HG03097 (cell line): ENCODE measurements around the gene CCDC171.
"Not testable (repeated sequence)": the region's sequence is repeated elsewhere in the genome, so short reads cannot be mapped to it uniquely, and the experiment has no call there.

Source experiments
- ATAC-seq: cut with Tn5 transposase; IDR thresholded peaks from one replicate; pipeline ENCODE4 v1.9.1; 2021; ENCODE audit not compliant: unreplicated experiment, low FRiP score

The CCDC171 gene

GRCh38 chr9:15670894-15671293 lies 118.1 kb downstream of the CCDC171 start:
- ATAC-seq = peak; percentile 97

DNA sequence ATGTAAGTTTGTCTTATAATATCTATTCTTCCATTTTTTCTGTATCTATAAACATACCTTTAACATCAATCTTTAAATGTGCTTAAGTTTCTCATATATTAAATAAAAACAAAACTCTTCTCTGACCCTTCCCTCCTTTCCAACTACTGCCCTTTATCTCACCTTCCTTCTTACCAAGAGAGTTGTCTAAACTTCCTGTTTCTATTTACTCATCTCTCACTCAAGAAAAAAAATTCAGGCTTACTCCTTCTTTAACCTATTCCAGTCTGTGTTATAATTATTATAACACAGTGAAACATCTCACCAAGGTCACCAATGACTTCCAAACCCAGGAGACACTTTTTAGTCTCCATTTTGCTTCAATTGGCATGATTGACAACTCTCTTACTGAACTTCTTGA lies 140.9 kb downstream of the CCDC171 start:
- no peak for ATAC-seq

DNA sequence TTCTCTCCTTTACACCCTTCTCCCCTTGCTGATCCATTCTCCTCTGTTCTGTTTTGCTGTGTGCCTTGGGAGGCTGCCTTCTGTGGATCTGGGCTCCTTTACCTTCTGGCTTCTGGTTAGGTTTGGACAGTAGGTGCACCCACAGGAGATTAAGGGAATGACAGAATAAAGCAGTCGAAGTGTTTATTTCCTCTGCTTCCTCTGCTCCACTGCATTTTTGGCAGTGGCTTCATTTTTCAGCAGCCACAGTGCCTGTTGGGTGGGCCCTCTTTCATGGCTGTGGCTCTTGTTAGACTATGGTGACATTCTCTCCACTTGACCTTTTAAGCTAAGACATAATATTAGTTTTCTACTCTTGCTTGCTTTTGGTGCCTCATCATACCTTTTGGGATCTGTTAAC lies 144.1 kb downstream of the CCDC171 start:
- no peak for ATAC-seq

DNA sequence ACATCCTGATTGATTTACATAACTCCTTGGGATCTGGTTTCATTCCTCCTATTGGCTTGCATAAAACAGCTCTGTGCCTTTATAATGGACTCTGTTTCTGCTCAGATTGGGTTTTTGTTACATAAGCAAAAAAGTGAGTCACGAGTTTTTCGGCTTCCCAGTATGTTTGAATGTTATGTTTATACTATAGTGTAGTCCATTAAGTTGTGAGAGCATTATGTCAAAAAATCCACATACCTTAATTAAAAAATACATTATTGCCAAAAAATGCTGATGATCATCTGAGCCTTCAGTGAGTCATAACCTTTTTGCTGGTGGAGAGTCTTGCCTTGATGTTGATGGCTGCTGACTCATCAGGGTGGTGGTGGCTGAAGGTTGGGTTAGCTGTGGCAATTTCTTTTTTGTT lies 144.6 kb downstream of the CCDC171 start:
- ATAC-seq = no peak

DNA sequence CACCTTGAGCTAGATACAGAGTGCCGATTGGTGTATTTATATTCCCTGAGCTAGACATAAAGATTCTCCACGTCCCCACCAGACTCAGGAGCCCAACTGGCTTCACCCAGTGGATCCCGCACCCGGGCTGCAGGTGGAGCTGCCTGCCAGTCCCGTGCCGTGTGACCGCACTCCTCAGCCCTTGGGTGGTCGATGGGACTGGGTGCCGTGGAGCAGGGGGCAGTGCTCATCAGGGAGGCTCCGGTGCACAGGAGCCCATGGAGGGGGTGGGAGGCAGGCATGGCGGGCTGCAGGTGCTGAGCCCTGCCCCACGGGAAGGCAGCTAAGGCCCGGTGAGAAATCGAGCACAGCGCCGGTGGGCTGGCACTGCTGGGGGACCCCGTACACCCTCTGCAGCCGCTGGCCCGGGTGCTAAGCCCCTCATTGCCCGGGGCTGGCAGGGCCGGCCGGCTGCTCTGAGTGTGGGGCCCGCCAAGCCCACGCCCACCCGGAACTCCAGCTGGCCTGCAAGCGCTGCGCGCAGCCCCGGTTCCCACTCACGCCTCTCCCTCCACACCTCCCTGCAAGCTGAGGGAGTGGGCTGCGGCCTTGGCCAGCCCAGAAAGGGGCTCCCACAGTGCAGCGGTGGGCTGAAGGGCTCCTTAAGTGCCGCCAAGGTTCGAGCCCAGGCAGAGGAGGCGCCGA lies 147.2 kb downstream of the CCDC171 start:
- ATAC-seq = not testable (repeated sequence)

DNA sequence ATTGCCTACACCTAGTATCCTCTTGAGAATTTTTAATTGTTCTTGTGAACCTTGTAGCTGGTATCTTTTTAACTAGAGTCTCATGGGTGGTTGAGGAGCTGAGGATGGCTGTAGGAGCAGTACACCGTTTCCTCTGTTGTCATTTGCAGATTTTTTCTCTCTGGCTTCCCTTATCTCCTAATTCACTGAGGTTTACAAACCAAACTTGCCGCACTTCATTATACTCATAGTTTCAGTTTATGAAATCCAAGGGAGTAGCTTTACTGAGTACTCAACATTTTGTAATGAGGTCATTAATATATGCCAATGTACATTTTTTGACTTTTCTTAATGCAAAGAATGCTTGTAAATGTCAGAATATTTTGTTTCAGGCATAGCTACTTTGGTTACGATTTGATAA lies 154.2 kb downstream of the CCDC171 start:
- ATAC-seq = no peak

- ATAC-seq = no peak
These were observed 158.7 kb downstream of the CCDC171 start for GRCh38 chr9:15711531-15711930.

- ATAC-seq = no peak
These were observed 159.1 kb downstream of the CCDC171 start for GRCh38 chr9:15711931-15712330.

GRCh38 chr9:15714746-15715145 lies 161.9 kb downstream of the CCDC171 start:
- no peak for ATAC-seq

DNA sequence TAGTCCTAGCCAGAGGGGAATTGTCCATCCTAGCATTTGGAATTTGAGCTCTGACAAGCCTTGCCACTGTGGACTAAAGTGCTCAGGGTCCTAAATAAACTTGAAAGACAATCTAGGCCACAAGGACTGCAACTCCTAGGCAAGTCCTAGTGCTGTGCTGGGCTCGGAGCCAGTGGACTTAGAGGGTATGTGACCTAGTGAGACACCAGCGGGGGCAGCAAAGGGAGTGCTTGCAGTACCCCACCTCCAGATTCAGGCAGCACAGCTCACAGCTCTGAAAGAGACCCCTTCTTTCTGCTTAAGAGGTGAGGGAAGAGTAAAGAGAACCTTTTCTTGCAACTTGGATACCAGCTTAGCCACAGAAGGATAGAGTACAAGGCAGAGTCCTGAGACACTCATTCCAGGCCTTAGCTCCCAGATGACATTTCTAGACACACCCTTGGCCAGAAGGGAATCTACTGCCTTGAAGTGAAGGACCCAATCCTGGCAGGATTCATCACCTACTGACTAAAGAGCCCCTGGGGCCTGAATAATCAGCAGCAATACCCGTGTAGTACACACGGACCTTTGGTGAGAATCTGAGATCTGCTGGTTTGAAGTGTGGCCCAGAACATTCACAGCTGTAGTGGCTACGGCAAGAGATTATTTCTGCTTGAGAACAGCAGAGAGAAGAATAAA lies 164.6 kb downstream of the CCDC171 start:
- ATAC-seq = no peak

DNA sequence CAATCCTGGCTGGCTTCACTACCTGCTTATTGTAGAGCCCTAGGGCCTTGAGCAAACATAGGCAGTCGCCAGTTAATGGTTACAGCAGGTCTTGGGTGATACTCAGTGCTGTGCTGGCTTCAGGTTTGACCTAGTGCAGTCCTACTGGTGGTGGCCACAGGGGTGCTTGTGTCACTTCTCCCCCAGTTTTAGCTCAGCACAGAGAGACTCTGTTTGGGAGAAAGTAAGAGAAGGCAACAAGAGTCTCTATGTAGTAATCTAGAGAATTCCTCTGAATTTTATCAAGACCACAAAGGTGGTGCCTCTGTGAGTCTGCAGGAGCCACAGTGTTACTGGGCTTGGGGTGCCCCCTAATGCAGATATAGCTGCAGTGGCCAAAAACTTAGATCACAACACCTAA lies 165.6 kb downstream of the CCDC171 start:
- no peak for ATAC-seq

DNA sequence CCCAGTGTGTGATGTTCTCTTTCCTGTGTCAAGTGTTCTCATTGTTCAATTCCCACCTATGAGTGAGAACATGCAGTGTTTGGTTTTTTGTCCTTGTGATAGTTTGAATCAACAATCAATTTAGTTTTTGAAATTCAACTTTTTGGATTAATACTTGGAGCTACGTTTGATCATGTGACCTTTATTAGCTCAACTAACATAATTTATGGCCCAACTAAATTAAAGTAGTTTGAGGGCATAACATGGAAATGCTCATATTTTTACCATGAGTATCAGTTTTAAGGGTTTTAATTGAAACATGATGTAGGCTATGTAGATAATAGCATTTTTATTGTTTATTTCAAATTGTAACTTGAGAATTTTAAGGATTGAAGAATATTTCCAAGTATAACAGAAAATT lies 168.0 kb downstream of the CCDC171 start:
- no peak for ATAC-seq

DNA sequence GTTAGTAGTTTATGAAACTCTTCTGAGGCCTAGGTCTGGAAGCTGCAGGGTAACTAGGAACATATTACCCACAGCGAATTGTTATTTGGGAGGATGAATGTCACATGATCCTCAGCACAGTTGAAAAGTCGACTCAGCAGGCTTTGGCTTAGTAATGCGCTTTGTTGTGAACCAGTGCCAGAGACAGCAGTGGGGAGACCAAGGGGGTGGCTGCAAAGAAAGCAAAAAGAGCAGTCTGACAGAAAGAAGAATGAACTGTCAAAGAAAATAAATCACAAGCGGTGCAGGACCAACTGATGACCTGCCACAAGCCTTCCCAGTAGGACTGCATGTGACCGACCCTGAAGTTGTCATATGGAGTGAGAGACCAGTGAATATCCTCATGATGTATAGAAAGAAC lies 170.0 kb downstream of the CCDC171 start:
- ATAC-seq = no peak

DNA sequence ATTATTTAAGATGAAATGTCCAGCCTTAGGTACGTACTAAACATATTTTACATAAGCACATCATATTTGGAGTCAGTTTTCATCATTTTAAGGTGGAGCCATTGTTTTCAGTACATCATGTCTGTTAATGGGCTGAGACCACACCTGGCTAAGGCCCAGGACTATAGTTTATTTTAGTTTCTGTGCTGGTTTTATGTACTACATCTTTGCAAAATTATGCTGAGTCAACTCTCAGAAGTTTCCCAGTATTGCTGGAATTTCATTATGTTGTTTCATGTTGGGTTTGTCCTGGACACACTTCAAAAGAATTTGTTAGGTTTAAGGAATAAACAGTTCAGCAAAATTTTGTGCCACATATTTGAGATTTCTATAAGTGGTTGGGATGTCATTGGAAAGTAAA lies 171.2 kb downstream of the CCDC171 start:
- no peak for ATAC-seq

- no peak for ATAC-seq
These were observed 171.8 kb downstream of the CCDC171 start for GRCh38 chr9:15724612-15725011.

DNA sequence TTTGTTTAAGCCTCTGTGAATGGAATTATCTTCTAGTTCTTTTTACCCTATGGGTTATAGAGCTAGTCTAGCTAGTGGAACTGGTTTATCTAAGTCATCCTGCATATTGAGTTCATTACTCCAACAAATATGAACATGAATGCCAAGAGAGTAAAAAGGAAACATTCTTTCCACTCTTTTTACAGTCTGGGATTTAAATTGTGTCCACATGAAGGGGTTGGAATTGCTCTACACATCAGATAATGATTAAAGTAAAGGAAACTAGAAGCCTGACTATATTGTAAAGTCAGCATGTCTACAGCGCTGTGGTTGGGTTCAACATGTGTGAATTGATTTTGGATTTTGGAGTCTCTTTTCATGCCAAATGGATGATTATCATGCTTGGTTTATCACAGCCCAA lies 173.1 kb downstream of the CCDC171 start:
- no peak for ATAC-seq

- ATAC-seq = no peak
These were observed 176.7 kb downstream of the CCDC171 start for GRCh38 chr9:15729507-15729906.

DNA sequence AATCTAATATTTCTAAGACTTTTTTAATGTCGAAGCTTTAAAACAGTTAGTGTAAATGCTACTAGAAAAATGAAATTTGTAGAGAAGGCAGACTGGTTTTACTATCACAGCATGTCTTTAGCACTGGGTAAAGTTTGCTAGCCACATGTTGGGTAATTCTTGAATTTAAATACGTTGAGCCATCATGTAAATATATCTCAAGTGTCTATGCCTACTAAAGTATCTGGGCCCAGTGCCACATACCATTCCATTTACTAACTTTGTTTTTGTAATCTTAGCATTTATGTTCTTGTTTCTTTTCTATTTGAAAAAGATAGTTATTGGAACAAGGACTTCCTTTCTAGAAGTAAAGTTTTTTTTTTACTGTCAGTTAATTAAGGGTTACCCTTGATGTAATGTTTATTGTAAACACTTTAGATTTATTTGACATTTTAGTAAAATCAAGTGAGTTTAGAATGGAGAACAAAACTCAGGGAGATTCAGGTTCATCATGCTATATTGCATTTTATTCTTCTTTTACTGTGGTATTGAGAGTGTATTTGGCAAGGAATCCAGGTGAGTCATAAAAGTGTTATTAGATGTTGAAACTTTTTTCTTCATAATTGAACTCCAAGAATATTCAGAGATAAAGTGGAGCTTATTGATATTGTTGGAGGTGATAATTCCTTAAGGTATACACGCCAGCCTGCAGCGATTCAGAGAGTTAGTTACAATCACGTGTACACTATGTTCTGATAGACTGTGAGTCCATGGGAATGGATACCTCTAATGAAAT lies 182.4 kb downstream of the CCDC171 start:
- ATAC-seq = no peak

GRCh38 chr9:15736569-15736968 lies 183.7 kb downstream of the CCDC171 start:
- ATAC-seq = no peak

GRCh38 chr9:15738011-15738410 lies 185.2 kb downstream of the CCDC171 start:
- ATAC-seq = no peak

DNA sequence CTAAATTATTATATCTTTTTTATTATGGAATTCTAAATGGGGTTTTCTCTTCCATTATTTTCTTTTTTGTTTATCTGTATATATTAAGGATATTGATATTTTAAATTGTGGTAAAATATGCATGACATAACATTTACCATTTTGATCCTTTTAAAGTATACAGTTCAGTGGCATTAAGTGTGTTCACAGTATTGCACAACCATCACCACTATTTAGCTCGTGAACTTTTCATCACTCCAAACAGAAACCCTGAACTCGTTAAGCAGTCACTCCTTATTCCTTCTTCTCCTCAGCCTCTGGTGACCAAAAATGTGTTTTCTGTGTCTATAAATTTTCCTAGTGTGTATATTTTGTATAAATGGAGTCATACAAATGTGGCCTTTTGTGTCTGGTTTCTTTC lies 188.2 kb downstream of the CCDC171 start:
- no peak for ATAC-seq

DNA sequence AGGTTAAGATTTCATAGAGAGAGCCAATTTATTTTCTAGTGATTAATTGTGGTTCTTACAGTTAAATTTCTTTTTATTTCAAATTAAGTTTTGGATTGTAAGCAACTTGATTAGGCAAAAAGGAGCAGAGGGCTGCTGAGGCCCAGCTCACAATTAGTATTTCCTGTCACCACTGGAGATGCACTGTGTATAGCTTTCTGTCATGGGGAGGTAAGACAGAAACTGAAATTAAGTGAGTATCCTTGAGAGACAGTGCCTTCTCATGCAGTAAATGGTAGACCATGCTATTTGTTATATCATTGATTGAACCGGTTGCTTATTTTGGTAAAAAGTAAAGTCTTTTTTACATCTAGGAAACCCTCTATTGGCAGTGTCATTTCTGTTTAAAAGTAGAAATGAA lies 190.7 kb downstream of the CCDC171 start:
- peak; percentile 76 for ATAC-seq
